ENCODE results near the gene SPRY2. TPM values are rescaled to one million over a fixed set of nuclear protein-coding genes. Genes with fewer than 3 reads are reported as not detected.

The SPRY2 gene
- total and polyA plus RNA-seq, 4 donors, result 27.1 to 49.8 (median 30.1) TPM

- H3K9me3 ChIP-seq (ENCODE audit: control insufficient read depth in 4 of 4, insufficient read depth in 3 of 4, low read length in 3 of 4), result no peaks in the 10 kb centered on the region
- WGBS, 2 donors, result 73 to 85% methylated on average over 1 of the region's 1 CpG
Measured at GRCh38 chr13:80290591-80290990, 50.3 kb downstream of the SPRY2 start.

More at GRCh38 chr13:80290591-80290990, 50.3 kb downstream of the SPRY2 start:
- ATAC-seq (ENCODE audit: insufficient read depth, low FRiP score) (no peak), DNase-seq (no peak)
- no peaks in the 10 kb centered on the region for H3K36me3 ChIP-seq (ENCODE audit: control insufficient read depth in 4 of 4, insufficient read depth in 4 of 4, low read length in 4 of 4)
- H3K9ac ChIP-seq (ENCODE audit: insufficient read depth in 1 of 2, low read length in 2 of 2), result no peak overlapping the region
- no peak for TF ChIP-seq CTCF (IDR thresholded peaks at IDR 0.05; ENCODE audit: control extremely low read depth, extremely low read depth)
- H3K27me3 ChIP-seq (ENCODE audit: control insufficient read depth in 3 of 3, insufficient read depth in 3 of 3, low read length in 2 of 3), result no peaks in the 10 kb centered on the region
- H3K4me1 ChIP-seq (ENCODE audit: control insufficient read depth in 5 of 5, insufficient read depth in 5 of 5, low read length in 5 of 5), result no peaks in the 10 kb centered on the region
- no peak overlapping the region for H3K4me3 ChIP-seq
- no peak overlapping the region for H3K27ac ChIP-seq (ENCODE audit: low read depth in 1 of 2, low read length in 1 of 2)

Small RNA genes lying within 50 kb of the gene (small RNA-seq; reads per million reads assigned to genes)
- gene RNU6-61P (ENCODE audit: low replicate concordance), result not detected

Measured in lung (tissue), 13 donors.